HT1080 (cell line): ENCODE measurements around the gene SACS. TPM values are rescaled to one million over a fixed set of nuclear protein-coding genes. Genes with fewer than 3 reads are reported as not detected.
"Not testable (repeated sequence)": the region's sequence is repeated elsewhere in the genome, so short reads cannot be mapped to it uniquely, and the experiment has no call there.

Experiments used
- DNase-seq: peaks from one replicate; pipeline ENCODE4 v3.0.0-alpha.2; 2015; ENCODE audit warnings: low read depth
- total RNA-seq: library from RNA; depleted of rRNA; stranded (reverse); fragments of >200 nt; shearing (Covaris generic); gene quantifications from 2 replicates; pipeline ENCODE4 v1.2.3, GENCODE V29; 2014

Gene SACS
- total RNA-seq, 1 experiment from 2014 or later, result 73.0 TPM

GRCh38 chr13:23357349-23357748, 76.2 kb downstream of the SACS start:
- DNase-seq, result no peak

DNA sequence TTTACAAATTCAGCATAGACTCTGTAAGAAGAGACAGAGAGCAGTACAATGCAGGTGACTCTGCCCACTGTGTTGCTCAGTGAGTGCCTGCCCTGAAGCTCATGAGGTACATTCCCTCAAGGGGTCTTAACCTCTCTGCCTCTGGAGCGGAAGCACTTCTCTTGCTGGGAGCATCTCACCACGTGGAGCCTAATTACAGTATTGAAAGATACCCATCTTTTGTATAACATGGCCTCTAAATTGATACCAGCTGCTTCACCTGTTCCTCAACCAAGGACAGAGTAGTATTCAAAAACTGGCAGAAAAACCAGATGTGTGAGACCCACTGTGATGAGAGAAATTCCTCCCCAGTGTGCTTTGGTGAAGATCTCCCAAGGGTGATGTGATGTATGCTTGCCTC, 77.1 kb downstream of the SACS start:
- DNase-seq, result no peak

DNA sequence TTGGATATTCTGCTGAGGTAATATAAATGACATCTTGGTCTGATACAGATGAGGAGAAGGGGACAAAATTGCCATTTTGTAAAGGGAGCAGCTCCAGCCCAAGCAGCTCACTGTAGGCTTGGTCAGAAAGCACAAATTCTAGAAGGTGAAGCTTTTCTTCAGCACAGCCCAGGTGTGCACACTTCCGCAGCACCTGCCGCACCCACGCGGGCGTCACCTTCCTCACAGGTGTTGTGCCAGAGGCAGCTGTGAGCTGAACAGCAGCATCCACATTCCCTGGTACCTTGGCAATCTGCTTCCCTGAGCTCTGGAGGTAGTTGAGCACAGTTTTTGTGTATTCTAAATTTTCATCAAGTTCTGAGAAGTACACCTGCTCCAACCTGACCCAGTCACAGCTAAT, 79.0 kb downstream of the SACS start:
- no peak for DNase-seq

GRCh38 chr13:23352161-23352560, 81.3 kb downstream of the SACS start:
- no peak for DNase-seq

DNA sequence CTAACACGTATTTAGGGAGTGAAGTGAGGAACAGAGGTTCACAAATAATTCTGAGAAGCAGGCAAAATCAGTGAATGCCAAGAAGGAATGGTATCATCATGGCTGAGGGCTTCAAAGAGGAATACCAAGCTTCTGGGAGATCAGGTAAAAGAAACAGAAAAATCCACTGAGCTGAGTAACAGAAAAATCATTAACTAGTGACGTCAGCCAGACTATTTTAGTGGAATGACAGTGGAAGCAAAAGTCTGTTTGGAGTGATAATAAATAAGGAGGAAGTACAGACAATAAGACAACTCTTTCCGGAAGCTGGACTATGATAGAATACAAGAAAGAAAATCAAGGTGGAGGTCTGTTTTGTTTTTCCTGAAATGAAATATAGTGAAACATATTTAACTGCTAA, 83.5 kb downstream of the SACS start:
- no peak for DNase-seq

DNA sequence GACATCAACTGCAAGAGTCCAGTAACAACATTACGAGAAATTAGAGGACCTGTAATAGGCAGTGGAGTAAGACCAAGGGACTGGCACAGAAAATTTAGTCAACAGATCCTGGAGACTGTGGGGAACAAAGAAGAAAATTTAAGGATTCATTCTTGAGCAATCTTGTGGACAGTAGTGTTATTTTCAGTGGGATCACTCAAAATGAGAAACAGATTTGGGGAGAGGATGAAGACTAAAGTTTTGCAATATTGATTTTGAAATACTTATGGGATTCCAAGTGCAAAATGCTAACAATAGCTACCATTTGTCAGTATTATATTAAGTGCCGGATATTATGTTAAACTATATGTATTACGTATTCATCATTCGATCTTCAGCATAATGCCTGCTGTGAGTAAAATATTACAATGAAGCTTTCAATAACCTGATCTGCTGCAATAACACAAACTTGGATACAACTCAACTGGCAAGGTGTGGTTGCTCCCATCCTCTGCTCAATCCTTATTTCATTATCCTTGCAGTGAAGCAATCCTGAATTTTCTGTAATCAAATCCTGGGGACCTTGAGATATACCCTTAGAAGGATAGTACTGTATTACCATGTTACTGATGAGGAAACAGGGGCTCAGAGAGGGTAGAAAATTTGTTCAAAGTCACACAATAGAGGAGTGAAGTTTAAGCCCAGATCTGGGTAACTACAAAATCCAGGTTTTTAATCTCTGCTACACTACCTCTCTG, 84.2 kb downstream of the SACS start:
- no peak for DNase-seq

DNA sequence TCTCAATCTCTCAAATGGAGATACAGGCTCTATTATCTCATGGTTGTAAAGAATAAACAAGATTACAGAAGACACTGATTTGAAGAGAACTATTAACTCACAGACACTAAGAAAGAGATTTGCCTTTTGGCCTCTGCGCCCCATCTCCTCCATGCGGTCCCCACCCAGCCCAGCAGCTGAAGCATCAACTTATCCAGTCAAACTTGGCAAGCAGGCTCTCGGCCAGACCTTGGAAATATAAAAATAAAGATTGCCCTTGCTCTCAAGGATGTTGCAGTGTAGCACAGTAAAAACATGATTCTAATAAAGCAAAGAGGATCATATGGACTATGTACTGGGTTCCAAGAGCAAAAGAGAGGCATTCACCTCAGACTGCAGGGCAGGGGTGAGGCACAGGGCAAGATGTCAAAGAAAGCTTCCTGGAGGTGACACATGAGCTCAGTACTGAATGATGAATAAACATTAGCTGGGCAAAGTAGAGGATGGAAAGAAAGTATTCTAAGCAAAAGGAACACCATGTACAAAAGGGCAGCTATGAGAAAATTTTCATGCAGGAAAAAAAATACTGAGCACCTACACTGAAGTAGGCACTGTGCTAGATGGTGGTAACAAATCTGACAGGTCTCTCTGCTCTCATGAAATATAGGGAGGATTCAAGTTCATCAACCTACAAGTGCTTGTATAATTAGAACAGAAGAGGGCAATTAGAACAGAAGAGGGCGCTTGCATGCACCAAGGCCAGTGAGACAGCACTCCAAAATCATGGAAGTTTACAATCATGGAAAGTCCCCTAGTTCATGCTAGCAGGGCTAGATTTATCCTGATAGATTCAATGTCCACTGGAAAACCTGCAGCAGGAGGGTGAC, 85.0 kb downstream of the SACS start:
- DNase-seq, result no peak

DNA sequence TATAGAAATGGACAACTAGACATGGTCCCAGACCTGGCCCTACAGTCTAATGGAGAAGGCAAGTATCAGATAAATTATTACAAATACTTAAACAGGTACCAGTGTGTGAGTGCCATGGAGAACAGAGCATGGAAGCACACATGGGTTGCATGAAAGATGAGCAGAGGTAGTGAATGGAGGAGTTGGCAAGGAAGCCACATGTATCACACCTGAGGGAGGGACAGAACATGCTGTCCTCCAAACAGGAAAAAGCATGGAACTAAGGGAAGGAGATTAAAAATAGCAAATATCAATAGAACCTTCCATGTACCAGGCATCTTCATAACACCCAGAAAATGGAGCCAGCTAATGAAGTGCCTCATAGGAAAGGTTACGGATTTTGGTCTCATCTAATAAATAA, 85.9 kb downstream of the SACS start:
- DNase-seq, result no peak

GRCh38 chr13:23344931-23345595, 88.4 kb downstream of the SACS start:
- DNase-seq, result no peak

GRCh38 chr13:23339225-23339624, 94.3 kb downstream of the SACS start:
- no peak for DNase-seq

GRCh38 chr13:23330356-23330755, 103.1 kb downstream of the SACS start:
- DNase-seq, result no peak

GRCh38 chr13:23325191-23325590, 108.3 kb downstream of the SACS start:
- DNase-seq, result no peak

GRCh38 chr13:23323946-23324709, 109.4 kb downstream of the SACS start:
- DNase-seq, result no peak

GRCh38 chr13:23322353-23323336, 110.9 kb downstream of the SACS start:
- no peak for DNase-seq

- DNase-seq, result peak; percentile 86
Measured at GRCh38 chr13:23321535-23322241, 111.8 kb downstream of the SACS start.

- DNase-seq, result no peak
Measured at GRCh38 chr13:23320926-23321534, 112.5 kb downstream of the SACS start.

GRCh38 chr13:23319883-23320224, 113.6 kb downstream of the SACS start:
- DNase-seq, result no peak

GRCh38 chr13:23314837-23315236, 118.7 kb downstream of the SACS start:
- not testable (repeated sequence) for DNase-seq

GRCh38 chr13:23292586-23292985, 140.9 kb downstream of the SACS start:
- DNase-seq, result no peak
